Chondrocyte (in vitro differentiated cells): ENCODE measurements around the gene MYO16. TPM values are rescaled to one million over a fixed set of nuclear protein-coding genes. Genes with fewer than 3 reads are reported as not detected.
"Not testable (repeated sequence)": the region's sequence is repeated elsewhere in the genome, so short reads cannot be mapped to it uniquely, and the experiment has no call there.

Experiments used
- DNase-seq: peaks from one replicate; pipeline ENCODE4 v3.0.0; 2021; ENCODE audit warnings: mixed read lengths, low spot score
- H3K27ac Mint-ChIP-seq: one replicate; pipeline ENCODE4 v1.8.0; 2021; ENCODE audit warnings: mild to moderate bottlenecking, moderate library complexity, mixed read lengths; ENCODE audit not compliant: unreplicated experiment
- H3K27me3 Mint-ChIP-seq: 2 replicates; pipeline ENCODE4 v1.8.0; 2021; ENCODE audit warnings: low read depth, mixed read lengths
- H3K36me3 Mint-ChIP-seq: 2 replicates; pipeline ENCODE4 v1.8.0; 2021; ENCODE audit warnings: low read depth, mixed read lengths
- H3K4me1 Mint-ChIP-seq: 2 replicates; pipeline ENCODE4 v1.8.0; 2021; ENCODE audit warnings: low read depth, mild to moderate bottlenecking, mixed read lengths
- H3K4me3 Mint-ChIP-seq: one replicate; pipeline ENCODE4 v1.8.0; 2021; ENCODE audit warnings: mild to moderate bottlenecking, moderate library complexity, mixed read lengths; ENCODE audit not compliant: unreplicated experiment
- H3K9me3 Mint-ChIP-seq: 2 replicates; pipeline ENCODE4 v1.8.0; 2021; ENCODE audit warnings: low read depth, mixed read lengths
- total RNA-seq: library from RNA; stranded (reverse); gene quantifications from 3 replicates; pipeline ENCODE4 v1.2.1, GENCODE V29; 2021
- TF ChIP-seq, protein P1 (sequence below): fragments of 200-600 bp; sonication (generic); IDR thresholded peaks from 2 replicates; pipeline ENCODE4 v1.5.0; 2021; ENCODE audit warnings: antibody characterized with exemption, mild to moderate bottlenecking, moderate library complexity

The MYO16 gene
- total RNA-seq, 1 donor from 2014 or later: 0.12 TPM

DNA sequence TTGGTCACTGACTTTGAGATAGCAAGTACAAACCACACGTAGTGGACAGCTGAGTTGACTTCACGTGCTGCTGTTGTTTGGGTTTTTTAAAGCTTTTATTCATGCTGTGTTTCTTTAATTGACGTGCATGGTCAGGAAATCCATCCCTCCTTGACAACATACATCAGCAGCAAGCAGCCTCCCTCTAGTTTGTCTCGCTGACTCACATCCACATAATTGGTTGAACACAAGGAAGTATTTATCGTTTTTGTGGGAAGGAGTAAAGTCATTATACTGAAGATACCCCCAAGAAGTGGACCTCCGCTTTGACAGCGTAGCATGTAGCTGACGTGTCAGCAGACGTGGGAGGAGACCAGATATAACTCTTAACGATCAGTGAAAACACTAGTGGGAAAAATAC lies 355.8 kb downstream of the MYO16 start:
- no peak for DNase-seq
- TF ChIP-seq, protein P1, sequence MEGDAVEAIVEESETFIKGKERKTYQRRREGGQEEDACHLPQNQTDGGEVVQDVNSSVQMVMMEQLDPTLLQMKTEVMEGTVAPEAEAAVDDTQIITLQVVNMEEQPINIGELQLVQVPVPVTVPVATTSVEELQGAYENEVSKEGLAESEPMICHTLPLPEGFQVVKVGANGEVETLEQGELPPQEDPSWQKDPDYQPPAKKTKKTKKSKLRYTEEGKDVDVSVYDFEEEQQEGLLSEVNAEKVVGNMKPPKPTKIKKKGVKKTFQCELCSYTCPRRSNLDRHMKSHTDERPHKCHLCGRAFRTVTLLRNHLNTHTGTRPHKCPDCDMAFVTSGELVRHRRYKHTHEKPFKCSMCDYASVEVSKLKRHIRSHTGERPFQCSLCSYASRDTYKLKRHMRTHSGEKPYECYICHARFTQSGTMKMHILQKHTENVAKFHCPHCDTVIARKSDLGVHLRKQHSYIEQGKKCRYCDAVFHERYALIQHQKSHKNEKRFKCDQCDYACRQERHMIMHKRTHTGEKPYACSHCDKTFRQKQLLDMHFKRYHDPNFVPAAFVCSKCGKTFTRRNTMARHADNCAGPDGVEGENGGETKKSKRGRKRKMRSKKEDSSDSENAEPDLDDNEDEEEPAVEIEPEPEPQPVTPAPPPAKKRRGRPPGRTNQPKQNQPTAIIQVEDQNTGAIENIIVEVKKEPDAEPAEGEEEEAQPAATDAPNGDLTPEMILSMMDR: no peak
- Mint-ChIP-seq H3K27ac (peak overlapping the region; percentile 14), H3K4me3 (no peak overlapping the region), H3K36me3 (peaks cover 2% of the 10 kb centered on the region), H3K4me1 (peaks cover 42% of the 10 kb centered on the region), H3K9me3 (peaks cover 2% of the 10 kb centered on the region), H3K27me3 (no peaks in the 10 kb centered on the region)

- Mint-ChIP-seq H3K4me1 (peaks cover 31% of the 10 kb centered on the region), H3K9me3 (peaks cover 2% of the 10 kb centered on the region), H3K36me3 (peaks cover 2% of the 10 kb centered on the region), H3K27me3 (no peaks in the 10 kb centered on the region), H3K27ac (peak overlapping the region; percentile 85), H3K4me3 (peak overlapping the region; percentile 49)
- TF ChIP-seq, protein P1: no peak
- DNase-seq: no peak
These were observed 358.1 kb downstream of the MYO16 start for GRCh38 chr13:108987517-108987916.

GRCh38 chr13:108987944-108988343 lies 358.5 kb downstream of the MYO16 start:
- H3K4me1 Mint-ChIP-seq: peaks cover 31% of the 10 kb centered on the region
- peak overlapping the region; percentile 49 for H3K4me3 Mint-ChIP-seq
- H3K27me3 Mint-ChIP-seq: no peaks in the 10 kb centered on the region
- TF ChIP-seq, protein P1: no peak
- peaks cover 2% of the 10 kb centered on the region for H3K36me3 Mint-ChIP-seq
- peak overlapping the region; percentile 85 for H3K27ac Mint-ChIP-seq
- no peak for DNase-seq
- H3K9me3 Mint-ChIP-seq: peaks cover 2% of the 10 kb centered on the region

DNA sequence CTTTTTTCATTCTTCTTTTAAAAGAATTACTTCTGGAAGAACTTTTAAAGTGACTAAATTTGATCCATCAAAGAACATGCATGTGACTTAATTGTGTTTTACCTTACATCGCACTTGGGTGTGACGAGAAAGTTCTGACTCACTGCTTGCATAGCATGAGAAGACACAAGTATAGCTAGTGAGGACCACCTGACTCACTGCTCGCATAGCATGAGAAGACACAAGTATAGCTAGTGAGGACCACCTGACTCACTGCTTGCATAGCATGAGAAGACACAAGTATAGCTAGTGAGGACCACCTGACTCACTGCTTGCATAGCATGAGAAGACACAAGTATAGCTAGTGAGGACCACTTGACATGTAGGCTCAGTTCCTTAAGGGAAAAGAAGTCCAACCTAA lies 362.0 kb downstream of the MYO16 start:
- DNase-seq, H3K4me3 Mint-ChIP-seq, H3K9me3 Mint-ChIP-seq, H3K36me3 Mint-ChIP-seq, H3K27me3 Mint-ChIP-seq, H3K27ac Mint-ChIP-seq: not testable (repeated sequence)
- H3K4me1 Mint-ChIP-seq: peaks cover 23% of the 10 kb centered on the region

- Mint-ChIP-seq H3K9me3 (no peaks in the 10 kb centered on the region), H3K4me1 (peaks cover 5% of the 10 kb centered on the region), H3K27ac (no peak overlapping the region), H3K36me3 (no peaks in the 10 kb centered on the region), H3K4me3 (no peak overlapping the region), H3K27me3 (no peaks in the 10 kb centered on the region)
- no peak for DNase-seq
- TF ChIP-seq, protein P1: no peak
These were observed 363.9 kb downstream of the MYO16 start for GRCh38 chr13:108993346-108993745.

DNA sequence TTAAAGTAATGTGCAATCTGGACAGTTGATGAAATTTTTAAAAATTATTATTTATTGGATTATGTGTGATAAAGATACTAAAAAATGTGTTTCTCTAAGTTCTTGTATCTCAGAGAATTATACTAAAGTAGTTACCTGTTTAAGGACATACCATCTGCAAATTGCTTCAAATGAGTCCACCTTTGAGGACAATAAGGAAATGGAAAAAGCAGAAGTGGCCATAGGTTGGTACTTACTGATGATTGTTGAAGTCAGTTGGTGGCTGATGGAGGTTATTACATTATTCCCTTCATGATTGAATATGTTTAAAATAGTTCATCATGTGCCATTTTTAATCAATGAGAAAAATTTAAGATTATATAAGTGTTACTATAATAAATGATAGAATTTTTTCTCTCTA lies 367.0 kb downstream of the MYO16 start:
- no peaks in the 10 kb centered on the region for H3K9me3 Mint-ChIP-seq
- H3K27me3 Mint-ChIP-seq: no peaks in the 10 kb centered on the region
- H3K36me3 Mint-ChIP-seq: no peaks in the 10 kb centered on the region
- no peak overlapping the region for H3K4me3 Mint-ChIP-seq
- no peak overlapping the region for H3K27ac Mint-ChIP-seq
- DNase-seq: no peak
- TF ChIP-seq, protein P1: no peak
- H3K4me1 Mint-ChIP-seq: no peaks in the 10 kb centered on the region
